ENCODE data around the gene TPRG1L.

DNA sequence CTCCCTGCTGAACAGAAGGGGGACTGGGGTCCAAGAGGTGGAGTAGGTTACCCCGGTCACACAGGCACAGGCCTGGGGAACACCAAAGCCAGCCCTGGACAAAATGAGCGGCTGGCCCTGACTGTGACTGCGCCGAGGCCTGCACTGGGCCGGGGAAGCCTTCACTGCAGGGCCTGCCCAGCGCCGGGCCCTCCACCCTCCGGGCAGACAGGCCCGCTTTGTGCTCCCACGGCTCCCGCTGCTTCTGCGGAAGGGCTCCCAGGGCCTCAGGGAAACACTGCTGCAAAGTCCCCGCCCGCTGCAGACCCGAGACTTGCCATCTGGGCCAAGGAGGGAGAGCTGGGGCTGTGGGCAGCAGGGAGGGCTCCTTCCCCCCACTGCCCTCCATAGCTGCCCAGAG, 48.8 kb upstream of the TPRG1L start:
- TF ChIP-seq, protein P1, sequence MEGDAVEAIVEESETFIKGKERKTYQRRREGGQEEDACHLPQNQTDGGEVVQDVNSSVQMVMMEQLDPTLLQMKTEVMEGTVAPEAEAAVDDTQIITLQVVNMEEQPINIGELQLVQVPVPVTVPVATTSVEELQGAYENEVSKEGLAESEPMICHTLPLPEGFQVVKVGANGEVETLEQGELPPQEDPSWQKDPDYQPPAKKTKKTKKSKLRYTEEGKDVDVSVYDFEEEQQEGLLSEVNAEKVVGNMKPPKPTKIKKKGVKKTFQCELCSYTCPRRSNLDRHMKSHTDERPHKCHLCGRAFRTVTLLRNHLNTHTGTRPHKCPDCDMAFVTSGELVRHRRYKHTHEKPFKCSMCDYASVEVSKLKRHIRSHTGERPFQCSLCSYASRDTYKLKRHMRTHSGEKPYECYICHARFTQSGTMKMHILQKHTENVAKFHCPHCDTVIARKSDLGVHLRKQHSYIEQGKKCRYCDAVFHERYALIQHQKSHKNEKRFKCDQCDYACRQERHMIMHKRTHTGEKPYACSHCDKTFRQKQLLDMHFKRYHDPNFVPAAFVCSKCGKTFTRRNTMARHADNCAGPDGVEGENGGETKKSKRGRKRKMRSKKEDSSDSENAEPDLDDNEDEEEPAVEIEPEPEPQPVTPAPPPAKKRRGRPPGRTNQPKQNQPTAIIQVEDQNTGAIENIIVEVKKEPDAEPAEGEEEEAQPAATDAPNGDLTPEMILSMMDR (IDR thresholded peaks at IDR 0.05; ENCODE audit: borderline replicate concordance, extremely low read depth, low read length, poor library complexity, severe bottlenecking), result no peak
- no peak for TF ChIP-seq EZH2 (IDR thresholded peaks at IDR 0.05; ENCODE audit: borderline replicate concordance, low read depth, low read length, severe bottlenecking)

All from DND-41 (cell line).